Thoracic aorta (tissue), 2 donors: ENCODE data around the gene FGD5. TPM values are rescaled to one million over a fixed set of nuclear protein-coding genes. Genes with fewer than 3 reads are reported as not detected.

Source experiments
- ATAC-seq: fragments of 150-250 bp; one replicate; pipeline ENCODE4 v1.8.0; 2017; ENCODE audit warnings: low read depth; ENCODE audit not compliant: insufficient number of reproducible peaks, low FRiP score
- DNase-seq: peaks from one replicate; pipeline ENCODE4 v3.0.0-alpha.2; 2020; ENCODE audit warnings: low spot score
- H3K27ac ChIP-seq, 2 donors: fragments of 200-600 bp; sonication (generic); 1 replicate in 1 of 2; 2 replicates in 1 of 2; pipeline ENCODE4 v1.5.1; 2016; ENCODE audit warnings: mild to moderate bottlenecking in 2 of 2, moderate library complexity in 2 of 2
- H3K27me3 ChIP-seq: fragments of 200-600 bp; sonication (generic); replicated peaks from 2 replicates; pipeline ENCODE4 v1.6.0; 2016; ENCODE audit warnings: mild to moderate bottlenecking; ENCODE audit not compliant: insufficient read depth
- H3K36me3 ChIP-seq: fragments of 200-600 bp; sonication (generic); one replicate; pipeline ENCODE4 v1.5.1; 2016
- H3K4me1 ChIP-seq, 2 donors: fragments of 200-600 bp; sonication (generic); 1 replicate in 1 of 2; 2 replicates in 1 of 2; pipeline versions ENCODE4 v1.5.1 to v1.6.0; 2016; ENCODE audit warnings: low read depth in 2 of 2, mild to moderate bottlenecking in 1 of 2; ENCODE audit not compliant: control insufficient read depth in 1 of 2
- H3K4me3 ChIP-seq: fragments of 200-600 bp; sonication (generic); 2 replicates; pipeline ENCODE4 v1.5.1; 2016; ENCODE audit warnings: mild to moderate bottlenecking
- H3K9me3 ChIP-seq: fragments of 200-600 bp; sonication (generic); 2 replicates; pipeline ENCODE4 v1.5.1; 2016
- total RNA-seq, 2 donors: library from RNA; depleted of rRNA; stranded (reverse); fragments of >200 nt; gene quantifications; one replicate each; pipeline versions ENCODE4 v1.1.0 to v1.2.3, GENCODE V29; 2016
- TF ChIP-seq, protein P1 (sequence below): fragments of 200-600 bp; sonication (generic); IDR thresholded peaks from one replicate; pipeline ENCODE4 v1.5.1; 2019; ENCODE audit warnings: antibody characterized with exemption

FGD5 gene
- total RNA-seq, 2 donors from 2014 or later, result 15.4 to 21.4 TPM

DNA sequence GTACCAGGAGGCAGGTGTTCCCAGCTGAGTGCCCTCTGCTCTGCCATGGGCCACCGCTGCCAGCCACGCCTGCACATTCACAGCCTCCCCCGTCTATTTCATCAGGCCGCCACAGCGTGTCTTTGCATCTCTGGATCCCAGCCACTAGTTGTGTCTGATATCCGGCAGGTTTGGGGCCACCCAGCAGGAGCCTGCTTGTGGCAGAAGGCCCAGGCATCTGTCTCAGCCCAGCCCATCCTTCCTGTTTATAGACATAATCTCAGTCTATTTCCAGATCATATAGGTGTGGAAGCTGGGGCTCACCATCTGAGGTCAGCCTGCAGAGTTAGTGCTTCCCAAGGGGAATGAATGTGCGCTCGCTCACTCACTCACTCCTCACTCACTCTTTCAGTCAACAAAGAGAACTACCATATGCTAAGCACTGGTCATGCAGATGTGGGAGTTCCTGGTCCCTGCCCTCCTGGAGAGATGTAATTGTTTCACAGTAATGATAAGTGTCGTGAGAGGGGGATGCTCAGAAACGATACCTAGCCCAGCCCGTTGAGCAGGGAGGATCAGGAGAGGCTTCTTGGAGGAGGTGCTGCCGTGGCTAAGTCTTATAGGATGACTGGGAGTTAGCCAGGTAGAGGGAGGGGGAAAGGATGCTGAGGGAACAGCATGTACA lies 60.6 kb downstream of the FGD5 start:
- H3K4me1 ChIP-seq, result peaks cover 4 to 15% of the 10 kb centered on the region in 2 donors
- H3K4me3 ChIP-seq, result no peak overlapping the region
- ATAC-seq, result no peak
- no peak overlapping the region for H3K27ac ChIP-seq
- H3K36me3 ChIP-seq, result no peaks in the 10 kb centered on the region
- TF ChIP-seq, protein P1, sequence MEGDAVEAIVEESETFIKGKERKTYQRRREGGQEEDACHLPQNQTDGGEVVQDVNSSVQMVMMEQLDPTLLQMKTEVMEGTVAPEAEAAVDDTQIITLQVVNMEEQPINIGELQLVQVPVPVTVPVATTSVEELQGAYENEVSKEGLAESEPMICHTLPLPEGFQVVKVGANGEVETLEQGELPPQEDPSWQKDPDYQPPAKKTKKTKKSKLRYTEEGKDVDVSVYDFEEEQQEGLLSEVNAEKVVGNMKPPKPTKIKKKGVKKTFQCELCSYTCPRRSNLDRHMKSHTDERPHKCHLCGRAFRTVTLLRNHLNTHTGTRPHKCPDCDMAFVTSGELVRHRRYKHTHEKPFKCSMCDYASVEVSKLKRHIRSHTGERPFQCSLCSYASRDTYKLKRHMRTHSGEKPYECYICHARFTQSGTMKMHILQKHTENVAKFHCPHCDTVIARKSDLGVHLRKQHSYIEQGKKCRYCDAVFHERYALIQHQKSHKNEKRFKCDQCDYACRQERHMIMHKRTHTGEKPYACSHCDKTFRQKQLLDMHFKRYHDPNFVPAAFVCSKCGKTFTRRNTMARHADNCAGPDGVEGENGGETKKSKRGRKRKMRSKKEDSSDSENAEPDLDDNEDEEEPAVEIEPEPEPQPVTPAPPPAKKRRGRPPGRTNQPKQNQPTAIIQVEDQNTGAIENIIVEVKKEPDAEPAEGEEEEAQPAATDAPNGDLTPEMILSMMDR, result no peak
- H3K27me3 ChIP-seq, result no peaks in the 10 kb centered on the region
- no peaks in the 10 kb centered on the region for H3K9me3 ChIP-seq
- no peak for DNase-seq

DNA sequence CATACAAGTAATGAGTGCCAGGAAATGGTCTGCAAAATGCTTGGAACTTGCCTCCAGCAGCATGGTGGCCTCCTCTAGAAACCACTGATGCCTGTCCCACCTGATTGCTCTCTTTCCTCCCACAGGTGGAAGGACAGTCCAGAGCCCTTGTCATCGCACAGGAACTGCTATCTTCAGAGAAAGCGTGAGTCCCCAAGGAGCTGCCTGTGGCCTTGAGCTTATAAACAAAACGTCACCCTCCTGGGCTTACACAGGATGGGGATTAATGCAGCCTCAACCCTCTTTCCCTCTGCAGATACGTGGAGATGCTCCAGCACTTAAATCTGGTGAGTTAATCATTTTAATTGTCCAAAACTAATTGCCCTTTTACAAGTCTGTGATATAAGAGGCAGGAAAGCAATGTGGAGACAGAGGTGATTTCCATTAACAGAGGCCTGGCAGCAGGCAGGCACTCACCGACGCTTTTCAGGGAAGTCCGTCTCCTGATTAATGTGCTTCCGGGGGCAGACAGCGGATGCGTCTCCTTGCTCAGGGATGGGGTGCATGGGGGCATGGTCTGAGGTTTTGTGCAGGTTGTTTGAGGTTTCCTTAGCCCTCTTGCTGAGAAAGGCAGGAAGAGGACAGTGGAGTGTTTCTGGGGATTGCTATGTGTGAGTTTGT lies 61.8 kb downstream of the FGD5 start:
- ATAC-seq (no peak), DNase-seq (no peak)
- no peak overlapping the region for H3K27ac ChIP-seq
- H3K4me1 ChIP-seq, result peaks cover 4 to 15% of the 10 kb centered on the region in 2 donors
- H3K36me3 ChIP-seq, result no peaks in the 10 kb centered on the region
- TF ChIP-seq, protein P1, result no peak
- no peaks in the 10 kb centered on the region for H3K27me3 ChIP-seq
- no peak overlapping the region for H3K4me3 ChIP-seq
- no peaks in the 10 kb centered on the region for H3K9me3 ChIP-seq

DNA sequence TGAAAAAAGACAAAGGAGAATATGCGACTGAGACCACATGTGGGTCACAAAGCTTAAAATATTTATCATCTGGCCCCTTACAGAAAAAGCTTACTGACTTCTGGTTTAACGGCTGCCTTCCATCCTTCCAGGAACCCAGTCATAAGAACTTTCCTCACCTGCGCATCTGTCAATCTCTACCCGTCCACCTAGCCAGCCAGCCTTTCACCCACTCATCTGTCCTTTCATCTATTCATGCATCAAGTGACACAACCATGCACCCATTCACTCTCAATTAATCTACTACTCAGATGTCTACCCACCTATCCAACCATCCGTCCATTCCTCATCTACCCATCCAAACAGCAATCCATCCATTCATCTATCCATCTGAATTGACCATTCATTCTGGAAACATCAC lies 64.5 kb downstream of the FGD5 start:
- H3K4me3 ChIP-seq, result no peak overlapping the region
- no peak for ATAC-seq

DNA sequence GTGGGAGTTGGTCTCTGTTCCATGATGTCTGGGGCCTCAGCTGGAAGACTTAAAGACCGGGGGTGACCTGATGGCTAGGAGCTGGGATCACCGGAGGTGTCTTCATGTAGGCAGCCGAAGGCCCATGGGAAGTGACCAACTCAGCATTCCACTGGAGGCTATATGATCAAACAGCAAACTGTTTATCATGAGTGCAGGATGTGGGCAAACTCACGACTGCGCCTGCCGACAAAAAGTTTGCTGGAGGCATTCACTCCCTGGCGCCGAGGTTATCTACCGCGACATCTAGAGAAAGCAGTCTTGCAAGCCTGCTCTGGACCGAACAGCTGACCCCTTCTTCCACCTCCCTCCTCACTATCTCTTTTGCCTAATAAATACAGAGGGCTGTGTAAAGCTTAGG lies 65.9 kb downstream of the FGD5 start:
- Histone ChIP-seq H3K4me3 (no peak overlapping the region), H3K4me1 (no peaks in the 10 kb centered on the region), H3K9me3 (no peaks in the 10 kb centered on the region), H3K27ac (no peak overlapping the region), H3K36me3 (no peaks in the 10 kb centered on the region), H3K27me3 (no peaks in the 10 kb centered on the region)
- DNase-seq (no peak), ATAC-seq (no peak)
- TF ChIP-seq, protein P1, result no peak

More for the DNA sequence above, 64.5 kb downstream of the FGD5 start:
- Histone ChIP-seq H3K9me3 (no peaks in the 10 kb centered on the region), H3K36me3 (no peaks in the 10 kb centered on the region), H3K4me1 (no peaks in the 10 kb centered on the region), H3K27ac (no peak overlapping the region), H3K27me3 (no peaks in the 10 kb centered on the region)
- TF ChIP-seq, protein P1, result no peak
- no peak for DNase-seq

DNA sequence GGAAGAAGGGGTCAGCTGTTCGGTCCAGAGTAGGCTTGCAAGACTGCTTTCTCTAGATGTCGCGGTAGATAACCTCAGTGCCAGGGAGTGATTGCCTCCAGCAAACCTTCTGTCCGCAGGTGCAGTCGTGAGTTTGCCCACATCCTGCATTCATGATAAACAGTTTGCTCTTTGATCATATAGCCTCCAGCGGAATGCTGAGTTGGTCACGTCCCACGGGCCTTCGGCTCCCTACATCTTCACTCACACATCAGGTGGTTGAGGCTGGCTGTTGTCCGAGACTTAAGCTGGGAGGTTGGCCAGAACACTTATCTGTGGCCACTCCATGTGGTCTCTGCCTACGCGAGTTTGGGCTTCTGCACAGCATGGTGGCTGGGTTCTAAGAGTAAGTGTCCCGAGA lies 66.5 kb downstream of the FGD5 start:
- no peaks in the 10 kb centered on the region for H3K4me1 ChIP-seq
- DNase-seq (no peak), ATAC-seq (no peak)
- H3K36me3 ChIP-seq, result no peaks in the 10 kb centered on the region
- H3K4me3 ChIP-seq, result no peak overlapping the region
- no peak overlapping the region for H3K27ac ChIP-seq
- TF ChIP-seq, protein P1, result no peak
- no peaks in the 10 kb centered on the region for H3K27me3 ChIP-seq
- no peaks in the 10 kb centered on the region for H3K9me3 ChIP-seq
